ENCODE measurements around the gene CD244.
"Not testable (repeated sequence)": the region's sequence is repeated elsewhere in the genome, so short reads cannot be mapped to it uniquely, and the experiment has no call there.

CD244 gene

DNA sequence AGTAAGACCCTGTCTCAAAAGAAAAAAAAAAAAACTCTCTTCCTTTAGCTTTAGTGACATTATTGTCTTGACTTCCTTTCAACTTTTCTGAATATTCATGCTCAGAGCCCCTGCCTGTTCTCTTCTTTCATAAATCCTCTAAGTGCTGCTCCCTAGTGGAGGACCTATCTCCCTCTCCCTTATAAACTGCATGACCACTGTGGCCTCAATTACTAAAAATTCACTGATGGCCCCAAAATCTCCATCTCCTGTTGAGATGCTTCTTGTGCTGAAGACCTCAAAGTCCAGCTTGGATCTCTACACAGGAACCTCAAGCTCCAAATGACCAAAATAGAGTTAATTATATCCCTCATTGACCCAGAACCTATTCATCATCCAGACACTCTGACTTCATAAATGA, 14.5 kb upstream of the CD244 start:
- DNase-seq, result peak in 1 of 2 donors; percentile 64

DNA sequence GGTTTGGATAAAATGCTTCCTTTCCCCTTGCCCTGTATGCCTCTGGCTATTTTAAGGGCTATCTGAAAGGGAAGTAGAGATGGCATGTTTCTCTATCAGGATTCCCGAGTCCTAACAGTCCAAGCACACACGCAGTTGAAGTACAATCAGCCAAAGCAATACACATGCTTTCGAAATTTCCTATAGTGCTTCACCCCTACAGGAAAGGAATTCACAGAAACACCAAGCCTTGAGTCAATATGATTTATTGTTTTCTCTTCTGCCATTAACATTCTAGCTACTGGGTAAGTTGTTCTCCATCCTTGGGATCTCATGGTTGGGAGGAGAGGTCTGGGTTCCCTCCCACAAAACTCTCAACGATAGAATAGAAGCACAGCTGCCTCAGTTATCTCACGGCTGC, 13.6 kb upstream of the CD244 start:
- DNase-seq, result no peak

DNA sequence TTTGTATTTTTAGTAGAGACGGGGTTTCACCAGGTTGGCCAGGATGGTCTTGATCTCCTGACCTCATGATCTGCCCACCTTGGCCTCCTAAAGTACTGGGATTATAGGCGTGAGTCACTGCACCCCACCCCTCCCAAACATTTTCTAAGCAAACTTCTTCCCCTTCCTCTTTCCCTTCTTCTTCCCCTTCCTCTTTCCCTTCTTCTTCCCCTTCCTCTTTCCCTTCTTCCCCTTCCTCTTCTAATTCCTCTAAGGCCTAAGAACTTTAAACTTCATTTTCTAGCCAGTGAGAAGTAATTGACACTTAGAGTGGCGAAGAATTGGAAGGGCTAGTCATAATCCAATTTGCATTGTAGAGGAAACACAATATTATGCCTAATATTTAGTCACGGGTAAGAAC, 12.9 kb upstream of the CD244 start:
- not testable (repeated sequence) for DNase-seq

DNA sequence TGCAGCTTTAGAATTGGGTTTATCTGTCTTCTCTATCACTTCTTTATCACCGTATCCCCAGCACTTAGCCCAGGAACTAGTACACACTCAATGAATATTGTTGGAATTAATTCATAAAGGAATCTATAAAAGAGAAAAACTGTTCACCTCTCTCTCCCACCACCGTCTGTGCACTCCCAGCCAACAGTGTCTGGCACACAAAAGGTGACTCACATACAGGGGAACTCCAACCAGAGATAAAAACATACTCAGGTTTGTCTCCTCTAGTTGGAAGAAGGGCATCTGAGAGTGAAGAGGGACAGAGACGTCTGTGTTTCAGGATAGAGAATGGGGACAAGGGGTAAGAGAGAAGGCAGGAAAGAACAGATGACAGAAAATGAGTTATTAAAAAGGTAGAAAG, 12.2 kb upstream of the CD244 start:
- DNase-seq, result no peak

DNA sequence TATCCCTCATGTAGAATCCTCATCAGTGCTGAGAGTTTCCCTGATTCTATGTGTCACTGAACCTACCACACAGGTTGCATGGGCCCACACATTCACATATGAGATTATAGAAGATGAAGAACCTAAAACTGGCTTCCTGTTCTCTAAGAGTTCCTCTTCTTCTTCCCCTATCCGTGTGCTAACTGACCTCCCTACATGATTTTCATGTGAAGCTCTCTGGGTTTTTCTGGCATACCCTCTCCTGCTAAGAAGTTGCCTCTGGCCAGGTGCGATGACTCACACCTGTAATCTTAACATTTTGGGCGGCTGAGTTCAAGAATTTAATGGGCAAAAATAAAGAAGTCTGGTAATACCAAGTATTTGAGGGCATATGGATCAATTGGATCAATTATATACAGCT, 5.5 kb upstream of the CD244 start:
- DNase-seq, result no peak

DNA sequence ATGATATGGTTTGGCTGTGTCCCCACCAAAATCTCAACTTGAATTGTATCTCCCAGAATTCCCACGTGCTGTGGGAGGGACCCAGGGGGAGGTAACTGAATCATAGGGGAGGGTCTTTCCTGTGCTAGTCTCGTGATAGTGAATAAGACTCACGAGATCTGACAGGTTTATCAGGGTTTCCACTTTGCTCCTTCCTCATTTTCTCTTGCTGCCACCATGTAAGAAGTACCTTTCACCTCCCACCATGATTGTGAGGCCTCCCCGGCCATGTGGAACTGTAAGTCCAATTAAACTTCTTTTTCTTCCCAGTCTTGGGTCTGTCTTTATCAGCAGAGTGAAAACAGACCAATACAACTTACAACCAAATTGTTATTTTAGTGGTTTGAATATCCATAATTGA, 5.0 kb upstream of the CD244 start:
- not testable (repeated sequence) for DNase-seq

DNA sequence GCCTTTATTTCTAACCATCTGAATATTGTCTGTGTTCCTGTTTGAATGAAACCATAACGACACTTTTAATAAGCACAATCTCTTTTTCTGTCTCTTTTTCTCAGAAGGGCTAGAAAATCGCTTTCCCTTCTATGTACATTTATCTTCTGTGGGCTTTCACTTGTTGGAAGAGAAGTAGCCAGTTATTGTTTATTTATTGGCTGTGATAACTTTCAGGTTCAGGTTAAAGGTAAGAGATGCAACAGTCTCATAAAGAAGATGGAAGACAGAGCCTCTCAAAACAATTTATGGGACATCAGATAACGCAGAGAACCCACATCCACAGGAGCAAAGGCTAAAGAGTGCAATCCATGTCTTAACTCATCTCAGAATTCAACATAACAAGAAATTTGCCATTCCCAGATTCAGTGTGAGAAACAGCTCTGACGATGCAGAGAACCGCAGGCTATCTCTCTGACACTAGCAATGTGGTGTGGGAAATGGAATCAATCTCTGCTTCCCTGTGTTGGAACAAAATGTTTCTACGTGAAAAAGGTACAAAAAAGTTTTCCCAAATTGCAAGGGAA, 4.1 kb upstream of the CD244 start:
- no peak for DNase-seq

DNA sequence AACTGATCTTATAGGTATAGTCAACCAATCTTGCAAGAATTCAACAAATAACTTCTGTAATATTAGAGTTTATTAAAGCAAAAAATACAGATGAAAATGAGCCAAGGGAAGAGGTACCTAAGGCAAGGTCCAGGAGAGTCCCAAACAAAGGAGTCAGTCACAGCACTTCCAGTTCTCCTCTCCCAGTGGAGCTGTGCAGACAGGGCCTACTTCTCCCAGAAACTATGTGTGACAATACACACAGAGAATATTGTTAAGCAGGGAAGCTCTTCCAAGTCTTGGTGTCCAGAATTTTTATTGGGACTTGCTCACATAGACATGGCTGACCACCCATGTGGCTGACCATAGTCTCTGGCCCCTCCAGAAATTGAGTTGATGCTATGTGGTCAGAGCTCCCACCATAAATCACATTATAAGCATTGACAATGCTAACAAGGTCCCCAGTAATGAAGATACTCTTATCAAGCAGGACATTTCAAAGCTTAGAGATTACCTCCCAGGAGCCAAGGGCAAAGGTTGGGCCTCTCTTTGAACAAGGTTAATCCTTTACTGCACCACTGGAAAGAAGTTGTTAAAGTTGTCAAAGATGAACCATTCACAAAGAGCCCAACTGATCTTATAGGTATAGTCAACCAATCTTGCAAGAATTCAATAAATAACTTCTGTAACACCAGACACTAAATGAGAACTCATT, 3.5 kb upstream of the CD244 start:
- no peak for DNase-seq

DNA sequence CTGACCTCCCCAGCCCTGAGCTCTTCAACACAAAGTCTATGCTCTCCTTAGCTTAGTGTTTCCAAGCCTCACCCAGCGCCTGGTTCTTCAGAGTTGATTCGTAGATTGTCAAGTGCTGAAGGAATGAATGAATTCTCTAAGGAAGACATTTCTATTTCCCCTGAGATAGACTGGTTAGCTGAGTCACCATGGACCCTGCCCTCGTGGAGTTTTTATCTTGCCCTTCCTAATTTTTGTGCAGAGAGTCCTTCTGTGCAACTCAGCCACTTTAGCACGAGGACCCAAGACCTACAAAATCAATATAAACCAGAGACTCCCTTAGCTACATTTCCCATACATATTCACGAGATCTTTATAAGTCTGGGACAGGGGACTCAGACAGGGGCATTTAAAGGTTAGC, 2.6 kb upstream of the CD244 start:
- no peak for DNase-seq

DNA sequence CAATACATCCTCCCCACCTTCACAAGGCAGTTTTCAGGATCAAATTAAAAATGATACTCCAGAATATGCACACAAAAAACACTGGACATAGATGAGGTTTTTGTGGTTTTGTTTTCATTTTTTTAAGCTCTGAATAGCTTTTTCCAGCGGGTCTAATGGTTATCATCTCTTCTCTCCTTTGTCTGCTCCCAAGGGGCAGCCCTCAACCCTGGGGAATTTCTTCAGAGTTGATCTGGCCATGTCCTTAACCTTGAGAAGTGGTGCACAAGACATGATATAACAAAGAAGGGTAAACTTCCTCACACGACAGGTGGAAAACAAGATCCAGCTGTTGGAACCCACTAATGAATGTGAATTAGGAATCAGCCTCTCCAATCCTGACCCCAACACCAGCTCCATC, 1.5 kb upstream of the CD244 start:
- no peak for DNase-seq

DNA sequence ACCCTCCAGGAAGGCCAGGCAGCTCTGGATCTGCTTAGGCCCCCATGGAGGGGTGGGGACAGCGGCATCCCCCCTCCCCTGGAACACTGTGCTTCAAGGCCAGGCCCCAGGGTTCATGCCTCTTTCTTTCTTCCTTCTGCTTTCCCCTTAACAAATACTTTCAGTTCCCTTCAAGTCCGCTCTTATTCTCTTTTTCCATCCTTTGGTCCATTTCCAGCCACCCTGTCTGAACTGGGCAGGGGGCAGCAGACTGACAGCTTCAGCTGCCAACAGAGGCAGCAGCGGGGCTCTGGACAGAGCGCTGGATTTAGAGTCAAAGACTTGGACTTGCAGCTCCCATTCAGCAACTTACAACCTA, 1.1 kb upstream of the CD244 start:
- no peak for DNase-seq

DNA sequence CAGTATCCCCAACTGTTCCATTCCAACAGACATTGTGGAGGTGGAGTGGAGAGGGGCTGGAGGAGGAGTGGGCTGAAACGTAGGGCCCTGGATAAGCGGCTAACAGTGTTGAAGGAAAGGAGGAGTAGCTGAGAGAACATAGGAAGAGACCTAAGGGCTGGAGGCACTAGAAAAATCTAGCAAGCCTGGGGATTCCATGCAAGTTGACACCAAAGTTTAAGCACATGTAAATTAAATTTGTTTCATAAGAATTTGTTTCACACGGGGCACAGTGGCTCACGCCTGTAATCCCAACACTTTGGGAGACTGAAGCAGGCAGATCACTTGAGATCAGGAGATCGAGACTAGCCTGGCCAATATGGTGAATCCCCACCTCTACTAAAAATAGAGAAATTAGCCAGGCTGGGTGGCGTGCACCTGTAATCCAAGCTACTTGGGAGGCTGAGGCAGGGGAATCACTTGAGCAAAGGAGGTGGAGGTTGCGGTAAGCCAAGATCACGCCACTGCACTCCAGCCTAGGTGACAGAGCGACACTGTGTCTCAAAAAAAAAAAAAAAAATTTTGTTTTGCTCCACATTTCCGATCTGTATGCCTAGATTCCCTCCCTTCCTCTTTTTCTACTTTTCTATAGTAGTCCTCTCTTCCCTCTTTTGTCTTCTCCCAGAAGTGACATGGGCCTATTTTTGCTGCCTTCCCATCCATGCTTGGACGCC, 530 bp upstream of the CD244 start:
- no peak for DNase-seq

DNA sequence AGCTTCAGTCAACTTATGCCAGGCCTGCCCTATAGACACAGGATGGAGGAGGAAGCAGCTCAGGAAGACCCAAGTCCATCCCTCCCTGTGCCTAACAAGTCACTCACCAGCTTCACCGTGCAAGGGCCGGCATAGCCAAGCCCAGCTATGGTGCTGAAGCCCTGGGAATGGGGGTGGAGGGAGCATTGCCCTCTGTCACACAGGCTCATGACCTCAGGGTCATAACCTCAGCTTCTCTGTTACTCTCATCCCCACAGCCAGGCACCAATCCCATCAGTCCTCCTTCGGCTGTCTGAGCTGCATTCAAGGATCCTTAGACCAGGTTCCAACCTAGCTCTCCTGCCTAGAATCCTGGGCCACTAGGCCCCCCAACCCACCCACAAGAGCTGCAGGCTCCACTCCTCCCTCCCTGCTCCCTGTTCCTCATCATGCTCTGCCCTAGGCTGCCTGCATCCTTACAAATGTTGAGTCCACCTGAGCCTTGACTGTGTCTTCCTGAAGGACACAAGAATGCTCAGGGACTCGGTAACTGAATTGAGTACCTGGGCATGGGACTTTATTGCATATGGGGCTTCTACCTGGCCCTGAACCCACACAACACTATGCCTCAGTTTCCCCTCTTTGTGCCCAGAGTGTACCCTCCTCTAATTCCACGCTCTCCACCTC, 1.7 kb downstream of the CD244 start:
- no peak for DNase-seq

DNA sequence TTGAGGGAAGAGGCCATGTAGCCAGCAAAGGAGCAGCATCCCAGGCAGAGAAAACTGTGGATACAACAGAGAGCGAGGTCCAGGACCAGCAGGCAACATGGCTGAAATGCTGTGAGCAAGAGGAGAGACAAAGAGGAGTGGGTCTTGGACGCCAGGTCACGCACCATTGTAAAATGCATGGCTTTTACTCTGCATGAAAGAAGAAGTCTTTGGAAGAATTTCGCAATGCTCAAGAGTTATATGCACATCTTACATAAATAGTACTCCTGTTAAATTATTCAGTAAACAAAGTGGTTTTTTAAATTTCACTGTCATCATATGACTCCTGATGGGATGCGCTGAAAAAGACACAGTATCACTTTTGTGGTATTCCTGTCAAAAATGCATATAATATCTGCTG, 3.5 kb downstream of the CD244 start:
- no peak for DNase-seq

DNA sequence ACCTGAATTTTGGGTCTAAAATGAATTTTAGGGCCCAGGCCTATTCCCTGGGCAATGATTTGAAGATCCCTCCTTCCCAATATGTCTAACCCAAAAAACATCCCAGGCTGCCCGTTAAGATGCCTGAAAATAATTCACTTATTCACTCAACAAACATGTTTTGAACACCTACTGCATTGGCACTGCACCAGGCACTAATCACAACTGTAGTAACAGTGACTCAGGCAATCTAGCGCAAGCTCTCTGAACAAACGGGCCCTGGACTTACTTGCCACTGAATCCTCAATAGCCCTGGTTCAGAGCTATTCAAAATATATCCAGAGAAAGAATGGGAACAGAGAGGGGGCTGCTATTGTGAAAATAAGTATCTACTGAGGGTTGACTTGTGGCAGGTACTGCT, 4.2 kb downstream of the CD244 start:
- no peak for DNase-seq

DNA sequence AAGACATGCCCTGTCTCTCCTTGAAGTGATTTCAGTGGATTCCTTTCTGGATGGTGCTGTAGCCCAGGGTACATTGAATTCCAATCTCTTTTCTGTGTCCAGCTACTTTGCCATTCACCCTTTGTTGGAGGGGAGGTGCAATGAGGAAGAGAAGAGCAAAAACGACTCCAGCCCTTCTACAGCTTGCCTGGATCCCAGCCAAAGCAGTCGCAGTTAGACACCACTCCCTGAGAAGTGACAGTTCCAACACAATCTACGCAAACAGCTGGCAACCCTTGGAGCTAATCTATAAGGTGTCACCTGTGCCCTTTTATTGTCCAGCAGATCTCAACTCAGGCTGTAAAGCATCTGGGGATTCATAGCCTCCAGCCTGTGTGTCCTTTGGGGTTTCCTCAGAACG, 4.6 kb downstream of the CD244 start:
- no peak for DNase-seq

DNA sequence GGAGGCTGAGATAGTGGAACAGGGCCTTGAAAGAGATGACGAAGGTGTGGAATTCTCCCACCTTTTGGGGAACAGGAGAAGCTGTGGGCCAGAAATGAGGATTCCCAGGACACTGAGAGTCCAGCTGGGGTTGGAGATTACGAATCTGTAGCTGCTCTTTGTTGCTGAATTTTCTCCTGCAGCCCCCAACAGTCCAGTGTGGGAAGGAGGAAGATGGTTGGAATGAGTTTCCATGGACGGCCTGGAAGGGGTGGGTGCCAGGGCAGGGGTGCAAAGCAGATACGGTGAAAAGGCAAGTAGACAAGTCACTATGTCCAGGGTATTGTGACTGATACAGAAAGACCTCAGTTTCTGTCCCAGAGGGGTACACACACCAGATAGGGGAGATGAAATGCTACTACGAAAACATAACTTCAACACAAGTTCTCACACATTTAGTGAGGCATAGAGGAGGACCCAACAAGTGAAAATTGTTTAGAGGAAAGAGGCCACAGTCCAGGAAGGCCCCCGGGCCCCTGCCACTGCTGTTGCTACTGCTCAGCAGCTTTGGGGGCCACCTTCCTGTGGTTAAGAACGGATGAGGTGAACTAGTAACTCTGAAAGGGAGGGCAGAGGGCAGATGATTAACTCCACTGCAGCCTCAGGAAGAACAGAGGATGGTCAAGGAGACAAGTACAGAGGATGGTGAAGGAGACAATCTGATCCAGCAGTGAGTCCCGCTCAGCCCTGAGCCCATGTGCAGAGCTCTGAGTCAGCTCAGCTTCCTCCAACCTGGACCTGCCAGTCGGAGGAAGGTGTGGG, 7.3 kb downstream of the CD244 start:
- DNase-seq, result no peak

DNA sequence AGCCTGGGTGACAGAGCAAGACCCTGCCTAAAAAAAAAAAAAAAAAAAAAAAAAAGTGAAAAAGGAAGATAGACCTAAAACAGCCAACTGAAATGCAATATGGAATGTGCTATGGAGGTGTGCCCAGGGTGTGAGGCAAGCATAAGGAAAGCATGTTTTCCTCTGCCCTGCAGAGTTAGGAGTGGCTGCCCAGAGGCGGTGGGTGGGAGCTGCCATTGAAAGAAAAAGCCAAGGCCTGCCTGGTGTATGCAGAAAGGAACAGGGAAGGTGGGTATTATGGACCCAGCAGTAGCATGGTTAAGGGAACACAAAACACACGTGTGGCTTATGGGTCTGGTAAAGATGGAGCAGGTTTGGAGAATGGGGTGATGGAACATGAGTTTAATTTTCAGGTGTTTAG, 8.9 kb downstream of the CD244 start:
- no peak for DNase-seq

DNA sequence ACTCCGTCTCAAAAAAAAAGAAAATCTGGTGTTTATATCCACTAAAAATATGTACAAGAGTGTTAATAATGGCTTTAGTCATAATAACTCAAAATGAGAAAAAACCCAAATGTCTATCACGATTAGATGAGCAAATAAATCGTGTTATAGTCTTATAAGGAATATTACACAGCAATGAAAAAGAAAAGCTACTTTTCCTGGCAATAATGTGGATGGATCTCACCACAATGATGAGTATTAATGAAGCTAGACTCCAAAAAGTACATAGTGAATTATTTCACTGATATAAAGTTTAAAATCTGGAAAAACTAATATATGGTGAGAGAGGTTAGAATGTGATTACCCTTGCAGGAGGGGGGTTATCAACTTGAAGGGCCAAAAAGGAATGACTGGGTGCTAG, 9.7 kb downstream of the CD244 start:
- no peak for DNase-seq

DNA sequence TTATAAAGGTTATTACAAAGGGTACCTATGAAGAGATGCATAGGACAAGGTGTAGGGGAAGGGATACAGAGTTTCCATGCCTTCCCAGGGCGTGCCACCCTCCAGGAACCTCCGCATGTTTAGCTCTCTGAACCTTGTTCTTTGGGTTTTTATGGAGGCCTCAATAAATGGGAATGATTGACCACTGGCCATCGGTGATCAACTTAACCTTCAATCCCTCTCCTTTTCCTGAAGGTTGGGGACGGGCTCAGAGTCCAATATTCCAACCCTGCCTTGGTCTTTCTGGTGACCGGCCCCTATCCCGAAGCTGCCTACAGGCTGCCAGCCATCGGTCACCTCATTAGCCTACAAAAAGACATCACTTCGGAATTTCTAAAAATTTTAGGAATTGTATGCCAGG, 11.7 kb downstream of the CD244 start:
- DNase-seq, result no peak

DNA sequence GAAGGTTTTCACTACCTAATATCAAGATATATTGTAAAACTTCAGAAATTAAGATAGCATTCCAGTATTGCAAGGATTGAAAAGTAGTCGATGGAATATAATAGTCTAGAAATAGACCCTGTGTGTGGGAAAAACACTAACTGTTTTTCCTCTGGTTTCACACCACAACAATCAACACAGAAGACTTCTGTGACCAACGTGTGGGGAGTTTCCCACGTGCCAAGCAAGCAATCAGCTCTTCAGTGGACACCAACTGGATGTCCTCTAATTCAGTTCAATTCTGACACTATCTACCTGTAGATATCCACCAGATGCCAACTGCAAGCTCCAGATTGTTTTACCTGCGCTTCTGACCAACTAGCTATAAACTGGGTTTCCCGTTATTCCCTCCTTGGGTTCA, 12.1 kb downstream of the CD244 start:
- no peak for DNase-seq

DNA sequence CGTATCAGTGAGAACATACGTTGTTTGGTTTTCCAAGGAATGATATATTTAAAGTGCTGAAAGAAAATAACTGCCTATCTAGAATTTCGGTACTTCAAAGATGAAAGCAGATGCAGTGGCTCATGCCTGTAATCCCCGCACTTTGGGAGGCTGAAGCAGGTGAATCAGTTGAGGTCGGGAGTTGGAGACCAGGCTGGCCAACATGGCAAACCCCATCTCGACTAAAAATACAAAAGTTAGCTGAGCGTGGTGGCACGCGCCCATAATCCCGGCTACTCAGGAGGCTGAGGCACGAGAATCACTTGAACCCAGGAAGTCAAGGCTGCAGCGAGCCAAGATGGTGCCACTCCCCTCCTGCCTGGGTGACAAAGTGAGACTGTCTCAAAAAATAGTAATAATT, 16.4 kb downstream of the CD244 start:
- no peak for DNase-seq
